Sigmoid colon (tissue), 7 donors: ENCODE data around the gene SSTR5. TPM values are rescaled to one million over a fixed set of nuclear protein-coding genes. Genes with fewer than 3 reads are reported as not detected.

Source experiments
- DNase-seq: peaks from one replicate; pipeline ENCODE4 v3.0.0-alpha.2; 2019
- H3K27ac ChIP-seq, 4 donors: fragments of 200-600 bp; sonication (generic); one replicate each; pipeline ENCODE4 v1.5.1; 2016 to 2019; ENCODE audit warnings: mild to moderate bottlenecking in 1 of 4
- H3K27me3 ChIP-seq, 3 donors: fragments of 200-600 bp; sonication (generic); one replicate each; pipeline ENCODE4 v1.5.1; 2019; ENCODE audit warnings: mild to moderate bottlenecking in 1 of 3
- H3K36me3 ChIP-seq, 4 donors: fragments of 200-600 bp; sonication (generic); one replicate each; pipeline ENCODE4 v1.5.1; 2016 to 2019
- H3K4me1 ChIP-seq, 4 donors: fragments of 200-600 bp; sonication (generic); one replicate each; pipeline ENCODE4 v1.5.1; 2017 to 2019
- H3K4me3 ChIP-seq, 4 donors: fragments of 200-600 bp; sonication (generic); one replicate each; pipeline ENCODE4 v1.5.1; 2017 to 2019; ENCODE audit warnings: mild to moderate bottlenecking in 2 of 4, moderate library complexity in 1 of 4
- H3K9me3 ChIP-seq, 4 donors: fragments of 200-600 bp in 3 of 4; sonication (generic) in 3 of 4; one replicate each; pipeline versions ENCODE4 v1.5.1 to v1.6.1; 2013 to 2019
- CTCF ChIP-seq, 4 experiments: fragments of 450-650 bp in 3 of 4; fragments of 200-600 bp in 1 of 4; IDR thresholded peaks; one replicate each; pipeline ENCODE4 v1.5.1; 2016 to 2019; ENCODE audit warnings: antibody characterized with exemption in 4 of 4, mild to moderate bottlenecking in 3 of 4, moderate library complexity in 2 of 4
- EP300 ChIP-seq, 4 donors: sonication (generic); formaldehyde crosslinking; IDR thresholded peaks; one replicate each; pipeline ENCODE4 v1.6.1; 2017; ENCODE audit warnings: antibody characterized with exemption in 4 of 4
- POLR2A ChIP-seq, 2 donors: fragments of 450-650 bp; IDR thresholded peaks; one replicate each; pipeline ENCODE4 v1.6.1; 2016; ENCODE audit warnings: antibody characterized with exemption in 2 of 2, mild to moderate bottlenecking in 2 of 2, moderate library complexity in 2 of 2
- POLR2AphosphoS5 ChIP-seq, 4 donors: sonication (generic); formaldehyde crosslinking; IDR thresholded peaks; one replicate each; pipeline ENCODE4 v1.6.1; 2017; ENCODE audit warnings: antibody characterized with exemption in 4 of 4
- WGBS, 2 donors: extraction: QIAGEN DNeasy Blood & Tissue Kit; methylation state at CpG; one replicate each; pipeline ENCODE4 v1.1.7; 2013; 5-methylcytosine and 5-hydroxymethylcytosine counted together
- intact Hi-C: fragments of 100-400 bp; cut with DNase I; formaldehyde crosslinking; loops from one replicate; pipeline ENCODE4 v1.15.1; 2023
- polyA plus RNA-seq, 3 donors: library from polyadenylated mRNA; stranded (reverse); fragments of 200-250 nt; gene quantifications; one replicate each; pipeline ENCODE4 v1.2.3, GENCODE V29; 2013
- total RNA-seq, 4 donors: library from RNA; depleted of rRNA; stranded (reverse); fragments of >200 nt; gene quantifications; one replicate each; pipeline ENCODE4 v1.1.0, GENCODE V29; 2016
- donor health status: healthy with polysubstance abuse.
- donor health status: Bipolar disorder and iron deficiency.
- donor health status: healthy.

The SSTR5 gene
- total and polyA plus RNA-seq, 7 donors, result 0.04 TPM; not detected in 6

GRCh38 chr16:1045310-1045992, 27.1 kb upstream of the SSTR5 start:
- no peaks in the 10 kb centered on the region for H3K36me3 ChIP-seq
- peaks cover 0 to 3% (median 0%) of the 10 kb centered on the region in 4 donors for H3K9me3 ChIP-seq
- intact Hi-C loops, result no loop called here
- H3K27ac ChIP-seq, result no peak overlapping the region
- peaks cover 27 to 89% (median 63%) of the 10 kb centered on the region in 3 donors for H3K27me3 ChIP-seq
- no peak for DNase-seq
- H3K4me1 ChIP-seq, result peaks cover 0 to 13% (median 8%) of the 10 kb centered on the region in 4 donors
- 58 to 63% methylated on average over 38 of the region's 38 CpGs for WGBS, 2 donors
- H3K4me3 ChIP-seq, result no peak overlapping the region
- no peak for TF ChIP-seq POLR2AphosphoS5 (IDR thresholded peaks at IDR 0.05)
- no peak for TF ChIP-seq POLR2A (IDR thresholded peaks at IDR 0.05)
- TF ChIP-seq CTCF (IDR thresholded peaks at IDR 0.05), result no peak
- TF ChIP-seq EP300 (IDR thresholded peaks at IDR 0.05), result no peak

DNA sequence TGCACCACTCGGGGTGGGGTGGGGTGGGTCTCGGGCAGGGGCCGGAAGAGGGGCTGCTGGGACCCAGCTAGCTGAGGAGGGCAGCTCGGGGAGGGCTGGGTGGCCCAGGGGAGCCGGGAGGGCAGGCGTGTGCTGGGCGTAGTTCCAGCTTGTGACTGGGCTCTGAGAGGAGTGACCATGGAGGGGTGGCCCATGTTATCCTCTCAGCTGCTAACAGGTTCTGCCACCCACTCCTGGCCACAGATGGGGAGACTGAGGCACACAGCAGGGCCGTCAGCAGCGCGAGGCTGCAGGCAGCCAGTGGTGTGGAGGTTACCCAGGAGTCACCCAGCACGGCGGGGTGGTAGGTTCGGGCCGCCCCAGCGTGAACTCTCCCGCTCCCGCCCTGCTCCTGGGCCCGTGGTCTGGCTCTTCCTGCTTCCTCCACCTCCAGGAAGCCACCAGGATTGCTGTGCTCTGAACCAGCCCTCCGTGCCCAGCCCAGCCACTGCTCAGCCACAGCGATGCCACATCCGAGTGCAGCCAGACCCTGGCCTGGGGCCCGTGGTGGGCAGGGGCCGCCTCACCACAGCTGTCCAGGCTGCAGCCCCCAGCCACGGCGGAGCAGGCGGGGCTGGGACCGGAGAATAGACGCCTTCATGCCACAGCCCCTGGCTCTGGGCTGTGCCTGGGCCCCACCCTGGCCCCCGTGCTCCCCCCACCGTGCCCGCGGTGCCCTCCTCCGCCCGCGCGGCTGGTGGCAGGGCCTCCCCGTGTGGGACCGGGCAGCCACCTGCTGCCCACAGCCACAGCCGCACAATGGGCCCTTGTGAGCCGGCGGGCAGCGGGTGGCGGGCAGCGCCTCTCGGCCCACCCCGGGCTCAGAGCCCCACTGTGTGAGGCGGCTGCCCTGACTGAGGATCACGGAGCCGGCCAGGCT, 26.3 kb upstream of the SSTR5 start:
- no peaks in the 10 kb centered on the region for H3K36me3 ChIP-seq
- no peak overlapping the region for H3K4me3 ChIP-seq
- no peak for DNase-seq
- intact Hi-C loops, result no loop called here
- no peak overlapping the region for H3K27ac ChIP-seq
- 76 to 83% methylated on average over 49 of the region's 49 CpGs for WGBS, 2 donors
- H3K4me1 ChIP-seq, result peaks cover 0 to 13% (median 8%) of the 10 kb centered on the region in 4 donors
- peaks cover 27 to 87% (median 63%) of the 10 kb centered on the region in 3 donors for H3K27me3 ChIP-seq
- TF ChIP-seq CTCF (IDR thresholded peaks at IDR 0.05) (no peak), POLR2A (IDR thresholded peaks at IDR 0.05) (no peak), EP300 (IDR thresholded peaks at IDR 0.05) (no peak), POLR2AphosphoS5 (IDR thresholded peaks at IDR 0.05) (no peak)
- peaks cover 0 to 3% (median 0%) of the 10 kb centered on the region in 4 donors for H3K9me3 ChIP-seq

DNA sequence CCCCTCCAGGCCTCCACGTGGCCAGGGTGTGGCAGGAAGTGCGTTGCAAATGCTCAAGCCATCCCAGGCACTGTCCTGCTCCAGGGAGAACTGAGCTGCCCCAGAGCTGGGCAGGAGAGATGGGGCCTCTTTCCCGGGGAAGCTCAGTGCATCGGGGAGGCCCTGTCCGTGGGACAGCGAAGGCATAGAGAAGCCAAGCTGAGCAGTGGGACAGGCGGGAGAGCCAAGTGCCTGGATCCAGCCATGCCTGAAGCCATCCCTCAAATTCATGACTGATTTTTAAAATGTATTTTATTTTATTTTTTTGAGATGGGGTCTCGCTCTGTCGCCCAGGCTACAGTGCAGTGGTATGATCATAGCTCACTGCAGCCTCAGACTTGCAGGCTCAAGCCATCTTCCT, 25.4 kb upstream of the SSTR5 start:
- Histone ChIP-seq H3K27ac (no peak overlapping the region), H3K4me1 (peaks cover 0 to 13% (median 8%) of the 10 kb centered on the region in 4 donors), H3K36me3 (no peaks in the 10 kb centered on the region), H3K27me3 (peaks cover 27 to 78% (median 63%) of the 10 kb centered on the region in 3 donors), H3K9me3 (no peaks in the 10 kb centered on the region), H3K4me3 (no peak overlapping the region)
- intact Hi-C loops, result no loop called here
- TF ChIP-seq CTCF (IDR thresholded peaks at IDR 0.05) (no peak), POLR2AphosphoS5 (IDR thresholded peaks at IDR 0.05) (no peak), EP300 (IDR thresholded peaks at IDR 0.05) (no peak), POLR2A (IDR thresholded peaks at IDR 0.05) (no peak)
- 77 to 87% methylated on average over 9 of the region's 9 CpGs for WGBS, 2 donors
- no peak for DNase-seq

DNA sequence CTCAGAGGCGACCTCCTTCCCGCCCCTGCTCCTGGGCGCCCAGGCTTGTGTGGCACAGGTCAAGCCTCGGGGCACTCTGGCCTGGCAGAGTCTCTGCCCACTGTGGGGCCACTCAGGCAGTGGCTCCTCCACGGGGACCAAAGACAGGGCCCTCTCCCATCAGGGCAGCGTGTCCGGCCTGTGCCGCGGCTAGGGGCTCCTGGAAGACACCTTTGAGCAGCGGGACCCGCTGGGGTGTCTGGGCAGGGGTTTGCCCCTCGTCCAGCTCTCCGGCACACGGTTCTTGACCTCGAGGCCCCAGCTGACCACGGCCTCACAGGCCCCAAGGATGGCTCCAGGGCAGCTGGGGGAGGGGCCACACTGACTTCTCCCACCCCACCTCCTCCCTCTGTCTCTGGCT, 24.7 kb upstream of the SSTR5 start:
- Histone ChIP-seq H3K4me3 (no peak overlapping the region), H3K27me3 (peaks cover 25 to 71% (median 56%) of the 10 kb centered on the region in 3 donors), H3K4me1 (peaks cover 0 to 13% (median 8%) of the 10 kb centered on the region in 4 donors), H3K9me3 (no peaks in the 10 kb centered on the region), H3K27ac (no peak overlapping the region), H3K36me3 (no peaks in the 10 kb centered on the region)
- intact Hi-C loops, result no loop called here
- WGBS, 2 donors, result 74 to 77% methylated on average over 16 of the region's 16 CpGs
- no peak for DNase-seq
- TF ChIP-seq EP300 (IDR thresholded peaks at IDR 0.05) (no peak), CTCF (IDR thresholded peaks at IDR 0.05) (no peak), POLR2A (IDR thresholded peaks at IDR 0.05) (no peak), POLR2AphosphoS5 (IDR thresholded peaks at IDR 0.05) (no peak)
